ENCODE data around the gene KCNN3.
A peak's percentile ranks its signal among the peaks of the same experiment; 100 is the strongest.

Gene KCNN3

DNA sequence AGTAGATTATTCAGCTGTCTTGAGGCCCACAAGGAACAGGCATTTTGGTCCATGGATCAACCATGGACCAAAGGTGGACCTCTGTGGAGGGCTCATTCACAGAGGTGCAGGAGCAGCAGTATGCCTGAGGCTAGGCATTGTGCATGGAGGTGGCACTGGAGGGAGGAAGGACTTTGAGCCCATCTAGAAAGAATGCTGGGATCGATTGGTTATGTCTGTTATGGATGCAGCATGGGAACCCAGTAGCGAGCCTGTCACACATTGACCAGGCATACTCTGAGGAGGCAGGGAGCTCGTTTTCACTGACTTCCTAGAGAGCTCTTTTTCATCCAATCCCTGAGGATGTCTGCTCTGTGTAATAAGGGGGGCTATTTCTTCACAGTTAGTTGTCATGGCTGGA is 75.5 kb downstream of the KCNN3 start:
- no peak for DNase-seq (ENCODE audit: low read depth in 3 of 3, low spot score in 1 of 3)

DNA sequence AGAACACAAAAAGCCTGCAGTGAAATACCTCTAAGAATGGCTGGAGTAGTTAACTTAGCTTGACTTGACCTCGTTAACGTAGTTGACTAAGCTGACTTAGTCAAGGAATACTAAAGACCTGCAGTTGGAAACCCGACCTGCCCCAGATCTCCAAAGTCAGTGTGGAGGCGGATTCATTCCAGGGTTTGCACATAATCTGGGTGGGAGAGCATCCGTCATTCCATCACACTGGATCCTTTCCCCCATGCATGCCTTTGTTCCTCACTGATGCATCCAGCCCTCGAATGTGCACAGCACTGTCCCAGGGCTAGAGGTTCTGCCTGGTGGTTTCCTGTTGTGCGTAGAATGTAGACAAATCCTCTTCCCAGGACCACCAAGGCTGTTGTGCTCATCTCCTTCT is 76.4 kb downstream of the KCNN3 start:
- DNase-seq (ENCODE audit: low read depth in 3 of 3, low spot score in 1 of 3): no peak

DNA sequence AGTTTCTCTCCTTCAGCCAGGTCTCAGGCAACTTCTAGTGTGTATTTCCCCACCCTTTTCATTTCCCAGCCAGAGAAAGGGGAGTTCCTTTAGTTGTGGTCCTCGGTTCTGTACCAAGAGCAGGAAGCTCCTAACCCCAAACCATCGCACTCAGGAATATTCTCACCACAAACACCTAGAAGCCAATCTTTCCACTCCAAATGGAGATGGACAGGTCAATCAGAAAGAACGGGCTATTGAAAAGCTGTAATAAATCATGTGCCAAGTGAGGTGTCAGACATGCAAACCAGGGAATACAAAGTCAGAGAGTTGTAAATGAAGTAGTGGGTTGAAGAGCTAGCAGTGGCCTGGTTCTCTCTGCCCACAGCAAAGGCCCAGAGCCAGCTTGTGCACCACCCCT is 77.2 kb downstream of the KCNN3 start:
- no peak for DNase-seq (ENCODE audit: low read depth in 3 of 3, low spot score in 1 of 3)

DNA sequence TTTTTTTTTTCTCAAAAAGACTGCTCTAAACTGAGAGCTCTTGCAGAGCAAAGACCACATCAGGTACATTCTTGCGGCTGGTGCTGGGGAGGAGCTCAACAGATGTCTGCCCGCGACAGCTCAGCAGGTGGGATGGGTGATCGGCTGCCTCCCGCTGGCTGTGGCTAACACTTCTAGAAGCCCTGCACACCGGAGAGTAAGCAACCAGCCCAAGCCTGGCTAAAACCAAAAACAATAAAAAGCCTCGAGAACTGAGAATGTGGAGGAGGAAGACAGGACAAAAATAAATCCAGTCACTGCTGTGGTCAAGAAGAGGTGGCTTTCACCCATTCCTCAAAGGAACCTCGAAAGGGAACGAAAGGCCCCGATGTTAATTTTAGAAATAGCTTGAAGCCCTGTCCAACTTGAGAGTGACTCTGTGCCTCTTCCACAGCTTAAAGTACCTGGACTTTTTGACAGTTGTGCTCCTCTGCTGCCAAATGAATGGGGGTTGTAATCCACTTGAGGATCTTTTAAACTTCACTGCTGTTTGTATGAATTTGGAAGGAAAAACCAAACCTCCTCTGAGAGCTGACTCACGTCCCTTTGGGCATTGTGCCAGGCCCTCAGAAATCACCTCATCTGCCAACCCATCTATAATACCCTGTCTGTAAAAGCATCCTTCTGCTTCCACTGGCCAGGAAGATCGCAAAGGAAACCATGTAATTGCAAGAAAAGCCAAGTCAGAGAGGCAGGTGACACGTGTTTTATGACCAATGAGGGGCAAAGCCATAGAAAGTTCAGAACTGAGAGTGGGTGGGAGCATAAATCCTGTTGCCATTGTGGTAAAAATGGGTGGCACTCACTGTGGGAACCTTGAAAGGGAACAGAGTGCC is 78.6 kb downstream of the KCNN3 start:
- peak; percentile 41 to 65 (median 60) for DNase-seq (ENCODE audit: low read depth in 3 of 3, low spot score in 1 of 3)

DNA sequence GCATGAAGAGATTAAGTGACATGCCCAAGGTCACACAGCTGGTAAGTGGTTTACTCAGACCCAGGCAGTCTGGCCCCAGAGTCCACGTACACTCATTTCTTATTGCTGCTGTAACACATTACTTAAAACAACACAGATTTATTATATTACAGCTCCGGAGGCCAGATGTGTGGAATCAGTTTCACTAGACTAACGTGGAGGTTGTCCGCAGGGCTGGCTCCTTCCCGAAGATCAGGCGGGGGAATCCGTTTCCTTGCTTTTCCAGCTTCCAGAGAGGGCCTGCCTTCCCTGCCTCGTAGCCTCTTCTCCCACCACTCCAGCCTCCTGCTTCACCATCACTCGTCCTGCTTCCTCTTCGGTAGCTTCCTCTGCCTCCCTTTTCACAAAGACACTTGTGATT is 81.2 kb downstream of the KCNN3 start:
- DNase-seq (ENCODE audit: low read depth in 3 of 3, low spot score in 1 of 3): no peak

DNA sequence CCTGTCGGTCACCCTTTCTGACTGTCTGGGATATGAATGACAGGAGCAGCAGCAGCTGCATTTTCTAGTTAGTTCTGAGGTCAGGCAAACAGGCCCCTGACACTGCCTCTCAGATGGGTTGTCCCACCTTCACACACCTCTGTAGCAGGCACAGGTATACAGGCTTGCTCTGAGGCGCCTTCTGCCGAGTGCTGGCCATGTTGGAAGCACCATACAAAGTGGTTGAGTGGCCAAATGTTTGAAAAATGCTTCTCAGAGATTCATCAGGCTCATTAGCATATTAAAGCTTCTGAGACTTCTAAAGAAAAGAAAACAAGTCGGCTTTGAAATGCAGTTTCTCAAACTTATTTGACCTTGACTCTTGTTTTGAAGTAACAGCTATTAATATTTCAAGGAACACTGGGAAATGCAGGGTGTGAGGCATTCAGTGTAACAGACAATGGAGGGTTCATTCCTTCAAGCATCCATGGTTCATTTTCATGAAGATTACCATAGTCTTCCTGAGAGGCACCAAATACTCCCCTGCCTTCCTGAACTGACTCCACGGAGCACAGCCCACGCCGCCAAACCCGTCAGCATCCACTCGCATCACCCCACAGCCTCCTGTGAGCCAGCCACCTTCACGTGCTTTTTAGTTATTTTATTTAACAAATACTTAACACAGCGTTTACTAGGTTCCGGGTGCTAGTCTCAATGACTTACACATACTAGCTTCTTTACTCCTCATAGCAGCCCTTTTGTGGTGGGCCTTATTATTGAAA is 81.8 kb downstream of the KCNN3 start:
- no peak for DNase-seq (ENCODE audit: low read depth in 3 of 3, low spot score in 1 of 3)

DNA sequence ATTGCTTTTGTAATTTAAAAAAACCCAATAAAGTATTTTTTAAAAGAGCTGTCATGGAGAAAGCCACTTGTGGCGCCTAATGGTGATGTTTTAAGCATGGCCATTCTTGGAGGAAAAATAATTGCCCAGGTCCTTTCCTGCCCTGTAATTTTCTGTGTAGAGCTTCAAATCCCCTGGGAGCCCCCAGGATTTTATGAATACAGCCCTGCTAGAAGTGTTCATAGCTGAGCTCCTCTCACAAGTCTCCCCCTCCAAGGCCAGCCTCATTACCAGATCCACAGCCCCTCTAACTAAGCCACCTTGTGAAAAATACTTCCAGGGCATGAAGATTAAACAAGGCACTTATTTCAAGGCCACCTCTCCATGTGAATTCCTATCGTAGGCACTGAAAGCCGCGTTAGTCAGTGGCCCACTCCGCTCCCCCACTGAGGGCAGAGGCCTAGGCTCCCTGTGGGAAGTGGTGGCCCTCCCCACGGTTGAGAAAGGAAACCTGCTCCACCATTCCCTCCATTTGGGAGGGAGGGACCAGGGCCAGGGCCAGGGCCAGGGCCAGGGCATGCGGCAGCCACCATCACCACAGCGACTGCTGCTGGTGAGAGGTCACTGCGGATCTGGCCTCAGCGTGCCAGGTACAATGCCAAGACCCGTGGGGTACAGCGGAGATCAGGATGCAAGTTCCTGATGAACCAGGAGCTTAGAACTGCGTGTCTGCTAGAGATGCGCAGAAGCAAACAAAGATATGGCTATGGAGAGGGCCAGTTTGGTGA is 83.1 kb downstream of the KCNN3 start:
- DNase-seq (ENCODE audit: low read depth in 3 of 3, low spot score in 1 of 3): no peak

DNA sequence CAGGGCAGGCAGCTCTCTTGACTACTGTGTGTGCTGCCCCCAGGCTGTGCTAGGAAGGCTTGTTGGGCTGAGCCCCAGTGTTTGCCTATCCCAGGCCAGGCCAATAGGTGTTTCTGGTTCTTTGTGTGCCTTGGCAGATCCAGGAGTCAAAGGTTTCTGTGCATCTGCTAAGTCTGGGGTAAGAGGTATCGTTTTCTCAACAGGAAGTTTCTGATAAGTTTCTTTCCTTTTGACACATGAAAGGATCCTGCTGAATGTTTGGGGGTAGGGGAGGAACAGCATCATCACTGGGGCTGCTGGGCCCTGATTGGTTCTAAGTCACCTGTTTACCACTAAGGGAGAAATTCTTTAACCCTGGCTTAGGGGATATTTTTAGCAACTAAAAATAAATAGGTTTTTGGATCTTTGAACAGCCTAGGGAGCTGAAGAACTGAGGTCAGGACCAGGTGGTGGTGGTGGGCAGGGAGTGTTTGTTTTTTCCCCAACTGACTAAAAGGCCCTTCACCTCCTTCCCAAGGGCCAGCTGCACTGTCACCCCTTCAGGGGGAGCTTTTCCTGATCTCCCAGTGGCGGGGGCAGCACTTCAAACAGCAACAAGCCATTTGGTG is 85.1 kb downstream of the KCNN3 start:
- DNase-seq (ENCODE audit: low read depth in 3 of 3, low spot score in 1 of 3): peak in 1 of 3 donors; percentile 10

DNA sequence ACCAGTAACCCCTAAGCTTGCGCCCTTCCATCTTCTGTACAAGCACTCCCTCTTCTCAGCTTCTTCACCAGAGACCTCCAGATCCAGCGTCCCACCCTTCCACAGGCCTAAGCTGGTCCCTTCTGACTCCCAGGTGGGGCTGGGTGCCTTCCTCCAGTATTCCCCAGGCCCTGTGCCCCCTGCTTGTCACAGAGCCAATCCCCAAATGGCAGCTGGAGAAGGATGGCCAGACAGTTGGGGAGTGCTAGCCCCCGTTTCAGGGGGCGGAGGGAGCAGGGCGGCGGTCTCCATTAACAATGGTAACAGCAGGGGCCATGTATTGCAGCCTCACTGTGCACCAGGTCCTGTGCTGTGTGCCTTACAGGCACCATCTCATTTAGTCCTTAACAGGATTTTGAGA is 85.7 kb downstream of the KCNN3 start:
- no peak for DNase-seq (ENCODE audit: low read depth in 3 of 3, low spot score in 1 of 3)

DNA sequence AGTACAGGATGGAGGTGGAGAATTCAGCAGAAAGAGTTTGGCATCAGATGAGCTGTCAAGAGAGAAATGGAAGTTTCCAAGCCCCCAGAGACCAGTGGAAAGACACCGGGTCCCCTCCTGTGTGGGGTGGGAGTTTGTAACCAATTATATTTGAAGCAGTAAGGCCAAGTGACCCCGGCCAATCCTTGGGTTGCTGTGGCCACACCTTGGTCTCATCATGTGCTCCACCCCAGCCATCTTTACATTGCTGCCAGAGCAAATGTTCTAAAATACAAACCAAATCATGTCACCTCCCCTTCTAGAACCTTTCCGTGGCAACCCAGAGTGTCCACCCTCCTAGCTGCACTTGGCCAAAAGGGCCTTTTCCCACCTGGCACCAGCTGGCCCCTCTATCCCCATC is 86.1 kb downstream of the KCNN3 start:
- DNase-seq (ENCODE audit: low read depth in 3 of 3, low spot score in 1 of 3): no peak

DNA sequence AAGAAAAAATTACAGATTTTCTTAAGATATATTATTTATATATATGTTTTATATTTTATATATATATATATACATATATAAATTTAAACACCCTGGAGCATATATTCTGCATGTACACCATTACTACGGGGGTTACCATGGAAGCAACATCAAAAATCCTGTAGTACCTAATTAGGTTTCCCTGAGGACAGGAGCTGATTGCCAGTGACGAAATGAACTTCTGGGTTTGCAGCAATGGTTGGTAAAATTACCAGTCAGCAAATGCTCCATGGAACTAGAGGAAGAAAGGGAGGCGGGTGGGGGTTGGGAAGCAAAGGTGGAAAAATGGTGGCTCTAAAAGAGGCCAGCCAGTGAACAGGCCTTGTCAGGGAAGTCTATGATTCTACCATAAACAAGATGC is 89.5 kb downstream of the KCNN3 start:
- no peak for DNase-seq (ENCODE audit: low read depth in 3 of 3, low spot score in 1 of 3)

DNA sequence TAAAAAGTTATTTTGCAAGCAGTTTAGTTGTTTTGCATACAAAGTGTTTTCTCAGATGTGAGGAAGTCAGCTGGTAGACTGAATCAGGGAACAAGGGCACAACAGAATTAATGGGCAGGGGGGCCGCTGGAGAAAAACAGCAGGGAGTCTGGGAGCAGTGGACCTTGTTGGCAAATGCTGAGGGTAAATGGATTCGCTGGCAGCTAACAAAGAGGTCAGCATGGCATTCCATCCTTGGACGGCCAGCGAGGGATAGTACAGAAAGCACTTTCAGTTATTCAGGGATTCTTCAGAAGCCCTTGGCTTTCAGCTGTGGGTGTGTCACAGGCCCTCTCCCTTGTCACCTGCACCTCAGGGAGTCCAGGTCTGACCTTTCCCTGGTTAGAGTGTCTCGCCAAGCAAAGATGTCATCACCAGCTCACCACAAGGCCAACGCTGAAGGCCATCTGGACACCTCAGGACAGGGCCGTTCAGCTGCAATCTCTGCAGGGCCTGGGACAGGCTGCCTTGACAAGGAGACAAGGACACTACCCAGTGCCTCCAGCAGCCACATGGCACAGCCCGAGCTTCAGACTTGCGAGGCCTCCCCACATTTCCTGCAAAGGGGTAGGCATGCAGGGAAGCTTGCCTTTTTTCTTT is 90.4 kb downstream of the KCNN3 start:
- no peak for DNase-seq (ENCODE audit: low read depth in 3 of 3, low spot score in 1 of 3)

DNA sequence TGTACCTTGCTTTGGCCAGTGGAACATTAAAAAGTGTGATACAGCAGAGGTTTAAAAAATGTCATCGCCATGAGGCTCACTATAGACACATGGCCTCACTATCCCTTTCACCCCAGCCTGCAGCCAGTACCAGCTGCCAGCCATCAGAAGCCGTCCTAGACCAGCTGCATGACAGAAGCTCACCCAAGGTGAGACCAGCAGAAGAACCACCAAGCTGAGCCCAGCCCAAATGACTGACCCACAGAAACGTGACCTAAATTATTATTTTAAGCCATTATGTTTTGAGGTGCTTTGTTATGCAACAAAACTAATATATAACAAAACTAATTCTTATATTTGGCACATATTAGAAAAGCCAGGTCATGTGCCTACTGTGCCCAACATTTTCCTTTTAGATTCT is 91.1 kb downstream of the KCNN3 start:
- DNase-seq (ENCODE audit: low read depth in 3 of 3, low spot score in 1 of 3): no peak

DNA sequence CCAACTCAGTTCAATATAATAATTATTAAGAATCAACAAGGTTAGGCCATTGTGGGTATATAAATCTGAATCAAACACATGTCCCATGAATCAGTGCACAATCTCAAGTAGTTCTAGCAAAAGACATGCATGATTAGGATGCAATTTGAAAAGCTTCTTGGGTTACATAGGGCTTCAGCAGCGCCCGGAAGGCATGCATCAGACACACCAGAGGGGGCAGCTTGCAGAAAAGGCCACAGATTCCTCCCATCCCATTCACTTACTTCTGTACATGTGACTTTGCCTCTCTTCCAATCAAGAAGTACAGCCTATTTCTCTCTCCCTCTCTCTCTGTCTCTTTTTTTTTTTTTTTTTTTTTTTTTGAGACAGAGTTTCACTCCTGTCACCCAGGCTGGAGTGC is 91.8 kb downstream of the KCNN3 start:
- DNase-seq (ENCODE audit: low read depth in 3 of 3, low spot score in 1 of 3): no peak

DNA sequence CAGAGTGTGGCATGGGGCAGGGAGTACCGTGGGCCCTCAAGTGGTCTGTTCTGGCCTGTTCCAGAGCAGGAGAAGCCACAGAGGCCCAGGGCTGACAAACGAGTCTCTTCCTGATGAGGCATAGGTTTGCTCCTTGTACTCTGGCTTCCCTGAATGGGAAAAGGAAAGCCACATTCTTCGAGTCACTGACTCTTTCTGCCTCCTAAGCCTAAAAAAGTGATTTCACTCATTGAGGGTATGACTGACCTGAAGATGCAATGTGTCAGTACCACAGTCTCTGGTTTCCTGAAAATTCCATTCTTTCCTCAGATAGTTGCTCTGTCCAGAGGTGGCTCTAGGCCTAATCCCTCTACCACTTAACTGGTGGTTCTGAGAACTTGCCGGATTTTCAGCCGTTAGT is 92.3 kb downstream of the KCNN3 start:
- no peak for DNase-seq (ENCODE audit: low read depth in 3 of 3, low spot score in 1 of 3)

DNA sequence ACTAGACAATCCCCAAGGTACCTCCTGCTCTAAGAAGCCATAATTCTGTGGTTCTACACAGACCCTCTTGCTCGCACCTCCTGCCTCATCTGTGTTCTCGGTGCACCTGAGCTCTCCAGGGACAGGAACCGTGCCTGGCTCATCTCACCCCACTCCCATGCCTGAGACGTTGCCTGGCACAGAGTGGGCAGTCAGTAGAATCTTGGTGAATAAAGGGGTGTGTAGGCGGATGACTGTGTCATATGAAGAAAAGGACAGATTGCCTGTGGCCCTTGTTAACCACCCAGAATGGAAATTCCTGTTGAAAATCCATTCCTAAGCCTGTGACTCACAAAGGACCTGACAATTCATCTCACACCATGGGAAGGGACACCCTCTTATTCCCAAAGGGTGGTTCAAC is 92.9 kb downstream of the KCNN3 start:
- DNase-seq (ENCODE audit: low read depth in 3 of 3, low spot score in 1 of 3): no peak

DNA sequence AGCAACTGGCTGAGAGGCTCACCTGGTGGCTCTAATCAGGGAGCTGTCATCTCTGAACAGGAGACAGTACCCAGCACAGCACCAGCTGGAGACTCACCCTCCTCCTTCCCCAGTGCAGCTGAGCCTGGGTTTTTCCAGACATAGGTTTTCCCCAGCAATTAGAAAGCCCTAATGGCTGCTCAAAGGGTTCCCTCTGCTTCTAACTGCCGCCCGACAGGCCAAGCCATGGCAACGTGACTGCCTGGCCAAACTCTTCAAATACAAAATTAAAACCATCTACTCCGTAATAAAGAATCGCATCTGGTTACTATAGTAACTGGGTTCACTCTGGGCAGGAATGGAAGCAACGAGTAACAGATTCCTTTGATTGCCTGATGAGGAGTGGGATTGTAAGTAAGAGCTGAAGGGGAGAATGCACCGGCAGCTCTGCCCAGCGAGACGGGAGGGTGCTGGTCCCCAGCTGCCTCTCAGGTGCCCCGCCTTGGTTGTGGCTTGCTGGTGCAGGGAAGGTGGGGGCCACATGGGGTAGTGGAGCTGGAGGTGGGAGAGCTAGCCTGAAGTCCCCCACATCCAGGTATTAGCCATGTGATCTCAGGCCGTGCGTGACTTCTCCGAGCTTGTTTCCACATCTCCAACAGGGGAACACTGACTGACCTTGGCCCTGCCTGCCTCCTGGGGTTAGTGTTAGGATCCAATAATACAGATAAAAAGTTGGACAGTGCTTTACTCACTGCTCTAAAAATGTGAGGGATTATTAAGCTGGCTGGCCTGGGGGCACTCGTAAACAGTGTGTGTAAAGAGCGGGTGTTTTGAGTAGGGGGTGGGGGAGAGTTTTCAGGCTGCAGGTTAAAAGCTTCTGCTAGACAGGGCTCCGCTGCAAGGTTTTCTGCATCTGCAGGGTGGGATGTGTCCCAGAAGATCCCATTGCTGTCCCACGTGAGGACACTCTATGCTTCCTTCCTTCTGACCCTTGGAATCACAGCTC is 94.2 kb downstream of the KCNN3 start:
- DNase-seq (ENCODE audit: low read depth in 3 of 3, low spot score in 1 of 3): no peak

DNA sequence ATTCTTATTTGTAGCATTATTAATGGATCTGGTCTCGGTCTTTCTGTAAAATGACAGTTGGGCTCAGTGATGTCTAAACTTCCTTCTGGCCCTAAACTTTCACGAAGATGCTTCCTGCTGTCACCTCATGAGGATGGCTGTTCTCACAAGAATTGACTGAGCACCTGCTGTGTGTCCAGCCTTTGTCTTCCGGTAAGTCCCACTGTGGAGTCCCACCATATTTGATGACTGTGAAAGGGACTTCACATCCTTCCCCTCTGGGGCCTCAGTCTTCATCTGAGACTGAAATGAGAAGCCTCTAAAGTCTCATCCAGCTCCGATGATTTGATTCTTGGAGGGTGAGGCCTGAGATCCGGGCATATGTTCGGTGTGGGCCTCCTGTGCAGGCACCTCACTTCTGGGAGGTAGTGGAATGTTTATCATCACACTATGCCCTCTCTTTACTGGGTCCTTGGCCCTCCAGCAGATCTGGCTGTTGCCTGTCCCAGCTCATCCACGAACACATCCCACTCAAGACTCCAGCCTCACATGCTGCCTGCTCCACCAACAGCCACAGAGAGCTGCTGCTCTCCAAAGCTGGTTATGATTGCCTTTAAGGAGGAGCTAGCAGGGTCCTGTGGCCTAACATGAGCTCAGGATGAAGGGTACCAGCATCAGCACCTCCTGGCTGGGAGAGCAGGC is 95.8 kb downstream of the KCNN3 start:
- no peak for DNase-seq (ENCODE audit: low read depth in 3 of 3, low spot score in 1 of 3)

DNA sequence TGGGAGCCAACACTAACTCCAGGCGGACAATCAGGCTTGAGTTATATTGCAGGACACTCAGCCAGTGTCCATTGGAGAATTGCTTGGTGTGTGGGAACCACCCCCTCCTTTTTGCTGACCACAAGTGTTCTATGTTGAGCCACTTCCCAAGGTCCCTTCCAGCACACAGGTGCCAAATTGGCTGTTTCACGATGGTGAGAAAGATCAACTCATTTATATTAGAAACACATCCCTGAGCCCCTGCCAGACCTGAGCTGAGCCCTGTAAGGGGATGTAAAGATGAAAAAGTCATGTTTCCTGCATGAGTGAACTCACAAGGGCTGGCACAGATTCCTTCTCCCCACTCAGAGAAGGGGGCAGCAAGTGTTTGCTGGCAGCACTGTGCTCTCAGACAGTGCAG is 96.5 kb downstream of the KCNN3 start:
- DNase-seq (ENCODE audit: low read depth in 3 of 3, low spot score in 1 of 3): no peak
